Measurements from ENCODE around the gene IL1R2. TPM values are rescaled to one million over a fixed set of nuclear protein-coding genes. Genes with fewer than 3 reads are reported as not detected.

IL1R2 gene
- total and polyA plus RNA-seq, 2 of the 13 experiments (the other 11 are each of a cell fraction or from before 2014, with no cell fraction given): 3.6 to 7.3 TPM

GRCh38 chr2:101998896-101999789, 7.4 kb downstream of the IL1R2 start (continued):
- no peak for TF ChIP-seq ZNF18 (CRISPR knock-in tag; IDR thresholded peaks at IDR 0.05; ENCODE audit: insufficient replicate concordance)
- no peak for TF ChIP-seq CBX2 (IDR thresholded peaks at IDR 0.05; ENCODE audit: low read depth, low read length)
- no peak for TF ChIP-seq CBX2 (CRISPR knock-in tag; IDR thresholded peaks at IDR 0.05; ENCODE audit: low read depth)
- no peak for TF ChIP-seq HOXD1 (CRISPR knock-in tag; IDR thresholded peaks at IDR 0.05)
- TF ChIP-seq, protein P1, sequence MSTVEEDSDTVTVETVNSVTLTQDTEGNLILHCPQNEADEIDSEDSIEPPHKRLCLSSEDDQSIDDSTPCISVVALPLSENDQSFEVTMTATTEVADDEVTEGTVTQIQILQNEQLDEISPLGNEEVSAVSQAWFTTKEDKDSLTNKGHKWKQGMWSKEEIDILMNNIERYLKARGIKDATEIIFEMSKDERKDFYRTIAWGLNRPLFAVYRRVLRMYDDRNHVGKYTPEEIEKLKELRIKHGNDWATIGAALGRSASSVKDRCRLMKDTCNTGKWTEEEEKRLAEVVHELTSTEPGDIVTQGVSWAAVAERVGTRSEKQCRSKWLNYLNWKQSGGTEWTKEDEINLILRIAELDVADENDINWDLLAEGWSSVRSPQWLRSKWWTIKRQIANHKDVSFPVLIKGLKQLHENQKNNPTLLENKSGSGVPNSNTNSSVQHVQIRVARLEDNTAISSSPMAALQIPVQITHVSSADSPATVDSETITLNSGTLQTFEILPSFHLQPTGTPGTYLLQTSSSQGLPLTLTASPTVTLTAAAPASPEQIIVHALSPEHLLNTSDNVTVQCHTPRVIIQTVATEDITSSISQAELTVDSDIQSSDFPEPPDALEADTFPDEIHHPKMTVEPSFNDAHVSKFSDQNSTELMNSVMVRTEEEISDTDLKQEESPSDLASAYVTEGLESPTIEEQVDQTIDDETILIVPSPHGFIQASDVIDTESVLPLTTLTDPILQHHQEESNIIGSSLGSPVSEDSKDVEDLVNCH (CRISPR knock-in tag; IDR thresholded peaks at IDR 0.05): no peak
- TF ChIP-seq, protein P2, sequence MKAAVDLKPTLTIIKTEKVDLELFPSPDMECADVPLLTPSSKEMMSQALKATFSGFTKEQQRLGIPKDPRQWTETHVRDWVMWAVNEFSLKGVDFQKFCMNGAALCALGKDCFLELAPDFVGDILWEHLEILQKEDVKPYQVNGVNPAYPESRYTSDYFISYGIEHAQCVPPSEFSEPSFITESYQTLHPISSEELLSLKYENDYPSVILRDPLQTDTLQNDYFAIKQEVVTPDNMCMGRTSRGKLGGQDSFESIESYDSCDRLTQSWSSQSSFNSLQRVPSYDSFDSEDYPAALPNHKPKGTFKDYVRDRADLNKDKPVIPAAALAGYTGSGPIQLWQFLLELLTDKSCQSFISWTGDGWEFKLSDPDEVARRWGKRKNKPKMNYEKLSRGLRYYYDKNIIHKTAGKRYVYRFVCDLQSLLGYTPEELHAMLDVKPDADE (CRISPR knock-in tag; IDR thresholded peaks at IDR 0.05): no peak
- no peak for TF ChIP-seq ZKSCAN1 (IDR thresholded peaks at IDR 0.05; ENCODE audit: low read length)
- no peak for TF ChIP-seq ZNF383 (CRISPR knock-in tag; IDR thresholded peaks at IDR 0.05; ENCODE audit: borderline replicate concordance)
- TF ChIP-seq, protein P3, sequence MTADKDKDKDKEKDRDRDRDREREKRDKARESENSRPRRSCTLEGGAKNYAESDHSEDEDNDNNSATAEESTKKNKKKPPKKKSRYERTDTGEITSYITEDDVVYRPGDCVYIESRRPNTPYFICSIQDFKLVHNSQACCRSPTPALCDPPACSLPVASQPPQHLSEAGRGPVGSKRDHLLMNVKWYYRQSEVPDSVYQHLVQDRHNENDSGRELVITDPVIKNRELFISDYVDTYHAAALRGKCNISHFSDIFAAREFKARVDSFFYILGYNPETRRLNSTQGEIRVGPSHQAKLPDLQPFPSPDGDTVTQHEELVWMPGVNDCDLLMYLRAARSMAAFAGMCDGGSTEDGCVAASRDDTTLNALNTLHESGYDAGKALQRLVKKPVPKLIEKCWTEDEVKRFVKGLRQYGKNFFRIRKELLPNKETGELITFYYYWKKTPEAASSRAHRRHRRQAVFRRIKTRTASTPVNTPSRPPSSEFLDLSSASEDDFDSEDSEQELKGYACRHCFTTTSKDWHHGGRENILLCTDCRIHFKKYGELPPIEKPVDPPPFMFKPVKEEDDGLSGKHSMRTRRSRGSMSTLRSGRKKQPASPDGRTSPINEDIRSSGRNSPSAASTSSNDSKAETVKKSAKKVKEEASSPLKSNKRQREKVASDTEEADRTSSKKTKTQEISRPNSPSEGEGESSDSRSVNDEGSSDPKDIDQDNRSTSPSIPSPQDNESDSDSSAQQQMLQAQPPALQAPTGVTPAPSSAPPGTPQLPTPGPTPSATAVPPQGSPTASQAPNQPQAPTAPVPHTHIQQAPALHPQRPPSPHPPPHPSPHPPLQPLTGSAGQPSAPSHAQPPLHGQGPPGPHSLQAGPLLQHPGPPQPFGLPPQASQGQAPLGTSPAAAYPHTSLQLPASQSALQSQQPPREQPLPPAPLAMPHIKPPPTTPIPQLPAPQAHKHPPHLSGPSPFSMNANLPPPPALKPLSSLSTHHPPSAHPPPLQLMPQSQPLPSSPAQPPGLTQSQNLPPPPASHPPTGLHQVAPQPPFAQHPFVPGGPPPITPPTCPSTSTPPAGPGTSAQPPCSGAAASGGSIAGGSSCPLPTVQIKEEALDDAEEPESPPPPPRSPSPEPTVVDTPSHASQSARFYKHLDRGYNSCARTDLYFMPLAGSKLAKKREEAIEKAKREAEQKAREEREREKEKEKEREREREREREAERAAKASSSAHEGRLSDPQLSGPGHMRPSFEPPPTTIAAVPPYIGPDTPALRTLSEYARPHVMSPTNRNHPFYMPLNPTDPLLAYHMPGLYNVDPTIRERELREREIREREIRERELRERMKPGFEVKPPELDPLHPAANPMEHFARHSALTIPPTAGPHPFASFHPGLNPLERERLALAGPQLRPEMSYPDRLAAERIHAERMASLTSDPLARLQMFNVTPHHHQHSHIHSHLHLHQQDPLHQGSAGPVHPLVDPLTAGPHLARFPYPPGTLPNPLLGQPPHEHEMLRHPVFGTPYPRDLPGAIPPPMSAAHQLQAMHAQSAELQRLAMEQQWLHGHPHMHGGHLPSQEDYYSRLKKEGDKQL (CRISPR knock-in tag; IDR thresholded peaks at IDR 0.05; ENCODE audit: low read depth): no peak; the same call in 1 of the 2 replicates
- peak; percentile 71; the same call in 1 of the 2 replicates for TF ChIP-seq PITX1 (CRISPR knock-in tag; IDR thresholded peaks at IDR 0.05)
- TF ChIP-seq IRX3 (CRISPR knock-in tag; IDR thresholded peaks at IDR 0.05; ENCODE audit: borderline replicate concordance, low read depth): no peak
- TF ChIP-seq PPARG (CRISPR knock-in tag; conservative IDR thresholded peaks at IDR 0.05): 0 out of 2 replicates have a peak, but pooled peaks have one; percentile 8
- peak; percentile 53; the same call in 1 of the 2 replicates for TF ChIP-seq MIER2 (CRISPR knock-in tag; IDR thresholded peaks at IDR 0.05)
- TF ChIP-seq SMC3 (IDR thresholded peaks at IDR 0.05; ENCODE audit: low read length): no peak
- no peak; the same call in 1 of the 2 replicates for TF ChIP-seq WIZ (CRISPR knock-in tag; IDR thresholded peaks at IDR 0.05)
- TF ChIP-seq ZNF496 (CRISPR knock-in tag; IDR thresholded peaks at IDR 0.05; ENCODE audit: insufficient replicate concordance): no peak
- TF ChIP-seq KDM6A (CRISPR knock-in tag; IDR thresholded peaks at IDR 0.05; ENCODE audit: low read depth): no peak; the same call in 1 of the 2 replicates
- no peak for TF ChIP-seq REXO4 (CRISPR knock-in tag; IDR thresholded peaks at IDR 0.05; ENCODE audit: borderline replicate concordance)
- no peak for TF ChIP-seq ZNF17 (CRISPR knock-in tag; IDR thresholded peaks at IDR 0.05)
